ENCODE measurements around the gene RSPRY1.
"Not testable (repeated sequence)": the region's sequence is repeated elsewhere in the genome, so short reads cannot be mapped to it uniquely, and the experiment has no call there.

RSPRY1 gene

DNA sequence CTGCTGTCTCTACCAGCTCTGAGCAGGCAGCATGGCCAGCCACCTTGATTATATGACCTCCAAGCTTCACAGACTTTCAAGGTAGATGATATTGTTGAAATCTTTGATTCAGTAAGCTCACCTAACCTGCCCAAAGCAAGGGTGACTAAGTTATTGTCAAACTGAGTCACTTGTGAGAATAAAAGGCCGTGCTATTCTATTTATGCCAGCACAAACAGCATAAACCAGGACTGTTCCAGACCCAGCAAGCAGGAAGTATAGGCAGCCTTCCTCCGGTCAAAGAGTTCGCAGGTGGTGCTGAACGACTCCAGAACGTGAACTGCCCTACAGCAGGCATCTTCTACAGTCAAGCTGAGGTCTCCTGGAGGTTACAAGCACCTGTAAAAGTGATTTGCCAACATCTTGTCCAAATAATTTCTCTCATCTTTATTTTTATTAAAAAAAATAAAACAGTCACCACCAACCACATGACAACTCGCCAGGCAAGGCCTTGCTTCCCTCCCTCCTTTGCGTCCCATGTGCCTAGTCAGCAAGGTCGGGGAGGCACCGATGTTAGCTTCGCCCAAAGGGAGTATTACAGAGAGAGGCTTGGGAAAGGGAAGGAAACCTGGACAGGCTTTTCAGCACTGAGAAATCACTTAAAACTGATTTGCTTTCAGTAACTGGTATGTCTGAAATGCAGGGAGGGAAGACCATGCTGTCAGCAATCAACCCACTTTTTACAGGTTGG, 69.7 kb downstream of the RSPRY1 start:
- DNase-seq (ENCODE audit: low spot score), result no peak

DNA sequence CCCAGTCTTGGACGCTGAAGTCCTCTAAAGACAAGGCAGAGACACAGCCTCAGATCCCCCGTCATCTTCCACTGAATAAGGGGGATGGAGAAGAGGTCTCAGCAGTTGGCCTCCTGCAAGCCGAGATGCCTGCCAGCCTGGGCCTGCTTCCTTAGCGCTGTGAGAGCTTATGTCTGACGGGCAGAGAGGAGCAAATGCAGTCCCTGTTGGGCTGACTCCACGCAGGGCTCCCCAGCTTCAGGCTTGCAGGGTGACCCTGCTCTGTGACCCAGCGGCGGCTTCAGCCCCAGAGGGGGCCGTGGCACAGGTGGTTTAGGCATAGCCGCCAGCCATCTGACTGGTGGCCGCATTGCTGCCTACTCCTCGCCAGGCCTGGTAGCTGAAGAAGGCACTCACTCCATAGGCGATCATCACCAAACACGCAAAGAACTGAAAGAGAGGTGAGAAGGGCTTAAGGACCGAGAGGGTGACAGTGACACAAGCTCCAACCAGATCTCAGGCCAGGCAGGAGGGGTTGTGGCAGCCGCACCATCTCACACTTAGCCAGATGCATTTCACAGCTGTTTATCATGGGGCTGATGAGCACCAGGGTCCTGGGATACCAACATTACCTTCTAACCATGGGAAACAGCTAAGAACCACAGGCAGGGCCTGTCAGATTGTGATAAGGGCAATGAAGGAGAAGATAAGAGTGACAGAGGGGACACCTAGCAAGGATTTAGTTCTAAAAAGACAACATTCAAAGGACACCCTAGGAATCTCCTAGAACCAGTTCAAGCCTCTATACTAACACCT, 70.7 kb downstream of the RSPRY1 start:
- no peak for DNase-seq (ENCODE audit: low spot score)

DNA sequence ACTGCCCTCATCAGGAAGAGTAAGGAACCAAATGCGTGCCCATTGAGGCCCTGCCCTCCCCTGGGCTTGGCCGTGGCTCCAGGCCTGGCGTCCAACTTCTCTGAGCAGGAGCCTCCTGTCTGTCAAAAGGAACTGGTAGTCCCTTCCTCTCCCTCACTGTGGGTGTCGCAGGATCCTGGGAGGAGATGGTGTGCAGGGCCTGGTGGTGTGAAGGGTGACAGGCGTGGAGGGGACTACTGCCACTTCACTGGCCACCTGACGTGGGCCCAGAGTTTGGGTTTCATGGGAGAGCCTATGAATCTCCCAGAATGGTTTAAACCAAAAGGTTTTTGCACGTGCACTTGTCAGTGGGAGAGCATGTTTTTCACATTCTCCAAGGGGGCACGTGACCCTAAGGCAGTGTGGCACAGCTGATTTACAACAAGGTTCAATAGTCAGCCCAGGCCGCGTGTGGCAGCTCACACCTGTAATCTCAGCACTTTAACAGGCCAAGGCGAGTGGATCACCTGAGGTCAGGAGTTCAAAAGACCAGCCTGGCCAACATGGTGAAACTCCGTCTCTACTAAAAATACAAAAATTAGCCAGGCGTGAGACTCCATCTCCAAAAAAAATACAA, 71.4 kb downstream of the RSPRY1 start:
- no peak for DNase-seq (ENCODE audit: low spot score)

DNA sequence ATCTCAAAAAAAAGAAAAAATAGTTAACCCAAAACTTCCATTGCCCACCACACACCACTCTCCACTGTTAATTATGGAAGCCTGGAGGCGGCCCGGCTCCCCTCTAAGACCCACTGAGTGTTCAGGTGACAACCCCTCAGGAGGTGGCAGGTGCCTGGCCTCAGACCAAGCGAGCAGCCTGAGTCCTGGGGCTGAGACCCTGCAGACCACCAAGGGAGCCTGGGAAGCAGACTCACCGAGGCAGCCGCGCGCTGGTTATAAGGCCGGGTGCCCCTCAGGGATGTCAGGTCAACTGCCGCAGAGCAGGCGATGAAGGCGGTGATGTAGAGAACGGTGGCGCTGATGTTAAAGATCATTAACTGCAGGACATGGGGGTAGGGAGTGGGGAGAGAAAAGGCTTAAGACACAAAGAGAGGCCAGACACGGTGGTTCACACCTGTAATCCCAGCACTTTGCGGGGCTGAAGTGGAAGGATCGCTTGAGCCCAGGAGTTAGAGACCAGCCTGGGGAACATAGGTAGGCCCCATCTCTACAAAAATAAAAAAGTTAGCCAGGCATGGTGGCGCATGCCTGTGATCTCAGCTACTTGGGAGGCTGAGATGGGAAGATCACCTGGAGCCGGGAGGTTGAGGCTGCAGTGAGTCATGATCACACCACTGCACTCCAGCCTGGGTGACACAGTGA, 72.2 kb downstream of the RSPRY1 start:
- DNase-seq (ENCODE audit: low spot score), result no peak

DNA sequence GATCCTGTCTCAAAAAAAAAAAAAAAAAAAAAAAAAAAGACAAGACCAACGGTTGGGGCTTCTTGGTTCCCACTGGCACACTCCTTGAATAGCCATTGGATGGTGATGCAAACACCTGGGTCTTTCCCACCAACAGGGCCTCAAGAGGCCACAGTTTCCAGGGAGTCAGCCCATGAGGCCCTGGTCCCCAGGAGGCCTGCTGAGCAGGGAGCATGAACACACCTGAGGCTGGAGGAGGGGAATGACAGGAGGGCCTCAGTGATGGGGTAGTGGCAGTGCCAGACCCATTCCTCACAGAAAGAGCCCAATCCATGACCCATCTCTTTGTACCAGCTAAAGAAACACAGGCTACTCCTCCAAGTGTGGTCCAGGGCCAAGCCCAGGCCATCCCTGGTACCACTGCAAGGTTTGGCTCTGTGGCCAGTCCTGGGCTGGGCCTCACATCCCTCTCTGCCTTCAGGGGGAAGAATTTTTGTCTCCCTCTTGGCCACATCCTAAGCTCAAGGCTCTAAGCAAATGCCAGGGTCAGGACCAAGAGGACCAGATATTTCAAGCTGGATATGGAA, 72.9 kb downstream of the RSPRY1 start:
- no peak for DNase-seq (ENCODE audit: low spot score)

DNA sequence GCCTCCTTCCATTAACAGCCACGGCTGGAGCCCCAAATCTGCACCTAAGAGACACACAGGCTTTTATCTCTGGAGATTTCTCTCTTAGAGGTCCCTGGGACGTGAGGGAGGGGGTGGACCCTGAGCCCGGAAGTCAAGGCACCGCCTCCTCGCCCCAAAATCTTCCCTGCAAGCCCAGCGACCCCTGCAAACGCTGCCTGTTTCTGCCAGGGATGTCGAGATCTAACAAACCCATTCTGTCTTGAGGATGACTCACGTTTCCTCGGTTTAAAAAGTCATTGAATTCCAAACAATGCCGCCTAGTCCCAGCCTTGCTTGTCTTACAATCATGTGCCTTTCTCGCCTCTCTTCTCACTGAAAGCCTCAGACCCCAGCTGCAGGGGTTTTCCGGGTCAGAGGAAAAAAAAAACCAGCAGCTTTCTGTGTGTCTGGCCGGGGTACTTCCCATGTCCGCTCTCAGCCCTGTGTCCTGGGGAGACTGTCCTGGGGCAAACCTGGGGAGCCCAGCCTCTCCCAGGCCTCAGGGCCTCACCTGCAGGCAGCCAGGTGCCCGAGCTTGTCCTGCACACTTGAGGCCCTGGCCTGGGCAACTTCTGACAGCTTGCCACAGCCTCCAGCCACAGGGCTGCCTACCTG, 74.3 kb downstream of the RSPRY1 start:
- DNase-seq (ENCODE audit: low spot score), result no peak

DNA sequence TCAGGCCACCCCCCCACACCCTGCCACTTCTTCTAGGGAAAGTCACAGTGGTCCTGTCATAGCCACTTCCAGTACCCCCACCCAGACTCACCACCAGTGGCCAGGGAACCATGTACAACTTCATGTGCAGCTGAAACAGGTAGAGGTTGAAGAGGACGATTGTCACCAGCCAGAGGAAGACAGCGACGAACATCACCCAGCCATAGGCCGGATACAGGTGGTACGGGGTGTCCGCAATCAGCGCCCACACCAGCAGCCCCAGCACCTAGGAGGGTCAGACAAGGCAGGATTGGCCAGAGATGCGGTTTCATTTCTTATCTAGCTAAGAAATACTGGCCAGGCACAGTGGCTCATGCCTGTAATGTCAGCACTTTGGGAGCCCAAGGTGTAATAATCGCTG, 75.7 kb downstream of the RSPRY1 start:
- no peak for DNase-seq (ENCODE audit: low spot score)

DNA sequence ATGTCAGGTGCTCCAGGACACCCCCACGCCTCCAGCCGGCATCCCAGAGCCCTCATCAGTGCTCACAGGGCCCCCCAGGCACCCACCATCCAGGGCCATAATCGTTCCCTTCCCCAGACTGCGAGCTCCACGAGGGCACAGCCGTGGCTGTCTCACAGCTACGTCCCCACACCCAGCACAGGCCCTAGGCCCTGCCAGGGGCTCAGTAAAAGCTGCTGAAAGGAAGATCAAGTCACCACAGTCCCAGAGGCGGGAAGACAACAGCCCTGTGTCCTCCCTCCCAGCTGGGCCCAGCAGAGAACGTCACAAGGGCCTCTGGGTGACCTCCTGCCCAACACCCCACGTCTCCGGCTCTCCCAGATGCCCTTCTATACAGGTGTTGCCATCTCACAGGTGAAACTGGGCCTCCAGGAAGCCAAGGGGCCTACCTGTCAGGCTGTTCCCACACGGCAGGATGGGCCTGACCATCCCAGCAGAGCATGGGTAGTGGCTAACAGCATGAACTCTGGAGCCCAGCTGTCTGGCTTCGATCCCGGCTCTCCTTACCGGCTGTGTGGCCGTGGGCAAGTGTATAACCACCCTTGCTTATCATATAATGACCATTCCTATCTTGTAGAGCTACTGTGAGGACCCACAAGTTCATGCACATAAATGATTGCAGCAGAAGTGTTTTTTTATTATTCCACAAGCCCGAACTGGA, 76.9 kb downstream of the RSPRY1 start:
- no peak for DNase-seq (ENCODE audit: low spot score)

DNA sequence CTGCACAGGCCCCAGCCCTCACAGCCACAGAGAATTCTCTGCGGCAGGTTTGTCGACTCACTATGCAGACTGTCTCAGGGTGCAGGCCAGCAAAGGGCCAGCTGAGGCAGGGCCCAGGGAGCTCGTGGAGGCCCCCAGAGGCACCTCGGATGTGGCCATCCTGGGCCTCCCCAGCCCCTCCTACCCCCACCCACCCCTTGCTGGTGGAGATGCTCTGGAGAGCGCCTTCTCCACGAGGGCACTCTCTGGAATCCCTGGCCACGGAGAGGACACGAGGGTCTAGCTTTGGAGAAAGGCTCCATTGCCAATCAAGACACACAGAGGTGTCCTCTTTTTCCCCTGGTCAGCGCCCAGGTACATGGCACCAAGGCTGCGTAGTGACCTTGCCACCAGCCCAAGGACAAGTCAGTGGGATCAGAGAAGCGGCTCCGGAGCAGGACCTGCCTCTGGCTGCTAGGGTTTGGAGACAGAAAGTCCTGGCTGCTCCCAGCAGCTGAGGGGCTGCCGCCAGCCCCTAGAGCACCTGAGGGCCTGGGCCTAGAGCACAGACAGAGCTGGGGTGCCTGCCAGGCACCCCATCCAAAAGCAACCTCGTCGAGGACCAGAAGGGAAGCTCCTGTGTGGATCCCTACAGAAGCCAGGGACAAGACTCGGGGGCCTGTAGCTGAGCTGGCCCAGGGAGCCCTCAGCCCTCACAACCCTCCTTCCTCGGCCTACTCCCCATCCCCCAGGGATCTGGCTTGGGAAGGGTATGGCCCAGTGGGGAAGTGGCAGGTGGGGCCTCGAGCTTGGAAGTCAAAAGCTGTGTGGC, 77.6 kb downstream of the RSPRY1 start:
- DNase-seq (ENCODE audit: low spot score), result no peak

DNA sequence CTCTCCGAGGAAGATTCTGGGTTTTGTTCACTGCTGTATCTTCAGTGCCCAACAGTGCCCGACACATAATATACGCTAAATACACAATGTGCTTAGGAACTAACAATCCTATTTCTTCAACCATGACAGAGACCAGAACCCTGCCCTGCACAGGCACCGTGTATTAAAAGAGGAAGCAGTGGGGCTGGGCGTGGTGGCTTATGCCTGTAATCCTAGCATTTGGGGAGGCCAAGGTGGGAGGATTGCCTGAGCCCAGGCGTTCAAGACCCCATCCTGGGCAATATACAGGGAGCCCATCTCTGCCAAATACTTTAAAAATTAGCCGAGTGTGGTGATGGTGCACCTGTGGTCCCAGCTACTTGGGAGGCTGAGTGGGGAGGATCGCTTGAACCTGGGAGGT, 78.3 kb downstream of the RSPRY1 start:
- no peak for DNase-seq (ENCODE audit: low spot score)

DNA sequence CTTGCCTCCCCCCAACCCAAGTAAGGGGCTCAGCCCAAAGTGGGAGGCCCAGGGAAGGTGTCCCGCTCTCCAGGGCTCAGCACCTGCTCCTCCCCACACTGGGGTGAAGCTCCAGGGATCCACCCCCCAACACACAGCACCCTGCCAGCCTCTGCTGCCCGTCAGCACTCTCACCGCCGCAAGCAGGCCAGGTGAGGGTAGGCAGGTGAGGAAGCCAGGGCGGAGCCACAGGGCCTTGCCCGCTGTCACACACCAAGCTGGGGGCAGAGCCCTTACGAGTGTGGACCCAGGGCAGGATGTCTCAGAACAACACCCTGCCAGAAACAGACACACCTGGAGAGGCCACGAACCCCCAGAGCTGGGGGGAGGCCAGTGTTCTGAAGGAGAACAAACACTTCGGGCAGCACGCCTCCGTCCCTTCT, 78.8 kb downstream of the RSPRY1 start:
- no peak for DNase-seq (ENCODE audit: low spot score)

DNA sequence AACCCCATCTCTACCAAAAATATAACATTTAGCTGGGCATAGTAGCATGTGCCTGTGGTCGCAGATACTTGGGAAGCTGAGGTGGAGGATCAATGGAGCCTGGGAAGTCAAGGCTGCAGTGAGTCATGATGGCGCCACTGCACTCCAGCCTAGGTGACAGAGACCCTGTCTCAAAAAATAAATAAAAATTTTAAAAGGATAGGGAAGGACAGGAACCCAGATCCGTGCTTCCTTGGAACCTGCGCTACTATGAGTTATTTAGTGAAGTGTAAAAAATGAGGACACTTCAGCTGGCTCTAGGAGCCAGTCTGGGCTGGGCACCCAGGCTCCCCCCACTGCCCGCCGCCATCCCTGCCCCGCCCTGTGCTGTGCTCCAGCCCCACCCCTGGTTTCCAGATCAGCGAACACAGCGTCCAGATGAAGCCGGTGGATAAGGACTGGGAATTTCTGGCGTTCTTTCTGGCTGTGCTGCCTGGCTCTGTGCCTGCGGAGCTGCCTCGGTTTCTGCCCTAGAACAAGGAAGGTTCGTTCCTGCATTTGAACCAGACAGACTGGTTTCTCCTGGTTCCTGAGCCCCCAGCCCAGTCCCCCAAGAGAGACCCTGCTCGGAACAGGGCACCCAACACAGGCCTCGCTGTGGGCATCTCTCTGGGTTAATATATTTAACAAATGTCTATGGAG, 79.9 kb downstream of the RSPRY1 start:
- DNase-seq (ENCODE audit: low spot score), result no peak

DNA sequence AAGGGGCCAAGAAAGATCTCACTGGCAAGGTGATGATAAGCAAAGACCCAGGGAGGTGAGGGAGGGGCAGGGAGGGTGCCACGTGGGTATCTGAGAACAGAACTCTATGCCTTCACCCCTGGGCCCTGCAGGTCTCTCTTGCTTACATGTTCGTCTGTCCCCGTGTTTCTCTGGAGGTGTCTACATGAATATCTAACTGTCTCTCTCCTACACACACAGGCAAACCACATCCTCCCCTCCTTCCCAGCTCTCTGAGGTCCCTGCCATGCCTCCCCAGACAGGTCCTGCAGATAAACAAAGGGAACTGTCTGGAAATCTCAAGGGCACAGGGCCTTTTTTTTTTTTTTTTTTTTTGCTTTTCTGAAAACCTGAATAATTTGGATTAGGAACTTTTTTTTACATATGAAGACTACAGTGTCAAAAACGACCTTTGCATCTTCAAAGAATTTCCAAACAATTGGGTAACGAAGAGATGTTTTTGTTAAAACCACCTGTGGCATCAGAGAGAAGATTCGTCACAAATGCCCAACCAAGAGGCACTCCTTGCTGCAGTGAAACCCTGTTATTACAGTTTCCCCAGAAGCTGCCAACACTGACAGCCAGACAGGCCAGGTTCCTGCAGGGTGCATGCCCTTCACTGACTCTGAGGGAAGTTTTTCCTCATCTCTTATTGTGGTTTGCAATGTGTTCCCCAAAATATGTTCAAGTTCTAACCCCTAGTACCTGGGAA, 80.6 kb downstream of the RSPRY1 start:
- DNase-seq (ENCODE audit: low spot score), result no peak

DNA sequence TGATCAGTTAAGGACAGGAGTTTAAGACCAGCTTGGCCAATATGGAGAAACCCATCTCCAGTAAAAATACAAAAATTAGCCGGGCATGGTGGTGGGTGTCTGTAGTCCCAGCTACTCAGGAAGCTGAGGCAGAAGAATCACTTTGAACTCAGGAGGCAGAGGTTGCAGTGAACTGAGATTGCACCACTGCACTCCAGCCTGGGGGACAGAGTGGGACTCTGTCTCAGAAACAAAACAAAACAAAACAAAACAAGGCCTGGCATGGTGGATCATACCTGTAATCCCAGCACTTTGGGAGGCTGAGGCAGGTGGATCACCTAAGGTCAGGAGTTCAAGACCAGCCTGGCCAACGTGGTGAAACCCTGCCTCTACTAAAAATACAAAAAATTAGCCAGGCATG, 81.2 kb downstream of the RSPRY1 start:
- DNase-seq (ENCODE audit: low spot score), result not testable (repeated sequence)

DNA sequence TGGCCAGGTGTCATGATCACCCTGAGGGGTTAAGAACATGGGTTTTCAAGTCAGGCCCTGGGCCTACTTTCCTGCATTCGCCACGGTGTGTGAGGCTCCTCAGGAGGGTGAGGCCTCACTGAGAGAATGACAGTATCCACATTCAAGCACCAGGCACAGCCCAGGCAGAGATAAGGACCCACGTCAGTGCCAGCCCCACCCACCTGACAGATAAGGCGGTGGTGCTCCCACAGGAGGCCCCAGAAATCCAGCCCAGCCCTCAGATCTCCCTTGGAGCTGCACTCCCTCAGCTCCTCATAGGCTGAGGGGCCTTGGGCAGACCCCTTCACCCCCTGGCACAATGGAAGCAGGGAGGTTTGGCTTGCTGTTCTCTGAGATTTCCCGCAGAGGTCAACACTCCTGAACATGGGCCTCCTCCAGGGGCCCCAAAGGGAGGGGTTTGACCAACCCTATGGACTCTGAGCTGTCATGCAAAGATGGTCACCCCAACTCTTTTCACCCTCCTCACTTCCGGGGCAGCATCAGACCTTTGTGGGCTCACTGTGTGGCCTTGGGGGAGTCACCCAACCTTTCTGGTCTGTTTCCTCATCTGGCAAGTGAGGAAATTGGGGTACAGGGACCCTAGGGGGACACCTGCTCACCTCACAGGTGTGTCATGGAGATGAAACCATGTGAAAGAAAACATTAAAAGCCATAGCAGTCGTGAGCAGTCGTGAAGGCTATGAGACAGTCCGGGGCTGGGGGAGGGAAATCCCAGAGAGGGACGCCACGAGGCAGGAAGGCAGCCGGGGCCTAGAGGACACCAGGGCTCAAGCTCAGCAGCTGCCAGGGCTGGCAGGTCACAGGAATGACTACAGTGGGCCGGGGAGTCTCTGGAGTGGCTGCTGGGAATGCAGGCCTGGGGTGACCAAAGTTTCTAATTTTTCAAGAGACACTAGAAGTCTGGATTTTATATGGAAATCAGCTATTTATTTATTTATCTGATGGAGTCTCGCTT, 83.0 kb downstream of the RSPRY1 start:
- no peak for DNase-seq (ENCODE audit: low spot score)

DNA sequence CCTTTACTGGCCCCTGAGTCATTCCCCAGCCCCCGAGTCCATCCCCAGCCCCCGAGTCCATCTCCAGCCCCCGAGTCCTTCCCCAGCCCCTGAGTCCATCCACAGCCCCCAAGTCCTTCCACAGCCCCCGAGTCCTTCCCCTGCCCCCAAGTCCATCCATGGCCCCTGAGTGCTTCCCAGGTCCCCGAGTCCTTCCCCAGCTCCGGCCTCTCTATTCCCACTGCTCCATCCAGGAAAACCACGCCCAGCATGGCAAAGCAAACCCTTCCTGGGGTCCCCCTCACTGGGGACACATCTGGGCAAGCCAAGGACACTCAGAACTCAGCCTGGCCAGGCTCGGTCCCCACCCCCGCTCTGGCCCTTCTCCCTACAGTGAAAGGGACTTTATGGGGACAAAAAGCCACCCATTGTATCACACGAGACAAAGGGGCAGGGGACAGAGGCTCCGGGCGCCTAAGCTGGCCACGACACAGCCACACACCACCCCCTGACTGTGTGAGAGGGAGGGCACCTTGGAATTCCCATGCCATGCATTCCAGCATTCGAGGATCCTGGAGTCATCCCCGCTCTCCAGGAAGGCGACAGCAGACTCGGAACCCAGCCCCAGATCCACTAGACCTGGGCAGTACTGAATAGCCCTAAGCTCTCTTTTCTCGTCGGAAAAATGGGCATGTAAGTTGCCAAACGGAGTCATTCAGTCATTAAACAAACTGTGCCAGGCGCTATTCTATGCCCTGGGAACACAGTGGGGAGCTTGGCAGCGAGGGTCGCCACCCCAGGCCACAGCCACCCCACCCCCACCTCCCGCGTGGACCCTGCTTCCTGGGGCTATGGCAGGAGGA, 84.3 kb downstream of the RSPRY1 start:
- no peak for DNase-seq (ENCODE audit: low spot score)

DNA sequence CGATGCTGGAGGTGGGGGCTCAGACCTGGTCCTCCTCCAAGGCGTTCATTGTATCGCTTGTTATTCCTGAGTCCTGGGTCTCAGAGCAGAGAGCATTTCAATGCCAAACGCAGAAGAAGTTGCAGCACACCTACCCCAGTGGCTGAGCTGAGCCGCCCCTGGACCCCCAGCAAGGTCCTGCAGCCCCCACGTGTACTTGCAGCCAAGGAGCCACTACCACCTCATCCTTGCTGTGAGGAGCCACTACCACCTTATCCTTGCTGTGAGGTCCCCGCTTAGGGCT, 84.9 kb downstream of the RSPRY1 start:
- no peak for DNase-seq (ENCODE audit: low spot score)

Data from cerebellar cortex (tissue), 1 donor.